PC-3 (cell line): ENCODE data around the gene CA10.

Experiments used
- CTCF ChIP-seq: fragments of 300-600 bp; sonication (generic); conservative IDR thresholded peaks from 2 replicates; pipeline ENCODE4 v1.5.1; 2017; ENCODE audit warnings: antibody characterized with exemption, low read depth, mild to moderate bottlenecking, low read length
- EZH2 ChIP-seq: fragments of 300-600 bp; sonication (generic); IDR thresholded peaks from one replicate; pipeline ENCODE4 v1.6.1; 2017; ENCODE audit warnings: antibody characterized with exemption, mild to moderate bottlenecking, low read length; ENCODE audit not compliant: unreplicated experiment

- TF ChIP-seq EZH2 = no peak
- no peak for TF ChIP-seq CTCF
Measured at GRCh38 chr17:51817117-51817516, 341.4 kb downstream of the CA10 start.
